ENCODE results near the gene RFT1.
A peak's percentile ranks its signal among the peaks of the same experiment; 100 is the strongest.

Gene RFT1

GRCh38 chr3:53130179-53131061 lies at the start of gene RFT1:
TSS of gene RFT1 (minus strand) at chr3:53130435. CDS start at chr3:53130400, 35 bp downstream.
- DNase-seq (ENCODE audit: low read depth), result peak; percentile 97
- no peak for TF ChIP-seq CTCF (IDR thresholded peaks at IDR 0.05; ENCODE audit: low read length, missing control alignments)
- H3K4me3 ChIP-seq (replicated peaks; ENCODE audit: low read depth, low read length), result peak within 1 kb of the TSS; percentile 79

DNA sequence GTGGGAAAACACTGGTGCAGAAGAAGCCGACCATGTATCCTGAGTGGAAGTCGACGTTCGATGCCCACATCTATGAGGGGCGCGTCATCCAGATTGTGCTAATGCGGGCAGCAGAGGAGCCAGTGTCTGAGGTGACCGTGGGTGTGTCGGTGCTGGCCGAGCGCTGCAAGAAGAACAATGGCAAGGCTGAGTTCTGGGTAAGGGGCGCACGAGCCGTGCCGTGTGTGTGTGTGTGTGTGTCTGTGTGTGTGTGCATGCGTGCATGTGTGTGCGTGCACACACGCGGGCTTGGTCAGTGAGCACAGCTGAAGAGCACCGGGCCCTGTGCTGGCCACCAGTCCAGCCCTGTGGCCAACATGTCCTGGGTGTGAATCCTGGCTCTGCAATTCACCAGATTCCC lies 49.3 kb upstream of the RFT1 start:
- no peak for TF ChIP-seq CTCF (IDR thresholded peaks at IDR 0.05; ENCODE audit: low read length, missing control alignments)
- no peak overlapping the region for H3K4me3 ChIP-seq (replicated peaks; ENCODE audit: low read depth, low read length)
- no peak for DNase-seq (ENCODE audit: low read depth)

- no peak for DNase-seq (ENCODE audit: low read depth)
- no peak overlapping the region for H3K4me3 ChIP-seq (replicated peaks; ENCODE audit: low read depth, low read length)
- no peak for TF ChIP-seq CTCF (IDR thresholded peaks at IDR 0.05; ENCODE audit: low read length, missing control alignments)
Observed at GRCh38 chr3:53178246-53178645, 48.0 kb upstream of the RFT1 start.

DNA sequence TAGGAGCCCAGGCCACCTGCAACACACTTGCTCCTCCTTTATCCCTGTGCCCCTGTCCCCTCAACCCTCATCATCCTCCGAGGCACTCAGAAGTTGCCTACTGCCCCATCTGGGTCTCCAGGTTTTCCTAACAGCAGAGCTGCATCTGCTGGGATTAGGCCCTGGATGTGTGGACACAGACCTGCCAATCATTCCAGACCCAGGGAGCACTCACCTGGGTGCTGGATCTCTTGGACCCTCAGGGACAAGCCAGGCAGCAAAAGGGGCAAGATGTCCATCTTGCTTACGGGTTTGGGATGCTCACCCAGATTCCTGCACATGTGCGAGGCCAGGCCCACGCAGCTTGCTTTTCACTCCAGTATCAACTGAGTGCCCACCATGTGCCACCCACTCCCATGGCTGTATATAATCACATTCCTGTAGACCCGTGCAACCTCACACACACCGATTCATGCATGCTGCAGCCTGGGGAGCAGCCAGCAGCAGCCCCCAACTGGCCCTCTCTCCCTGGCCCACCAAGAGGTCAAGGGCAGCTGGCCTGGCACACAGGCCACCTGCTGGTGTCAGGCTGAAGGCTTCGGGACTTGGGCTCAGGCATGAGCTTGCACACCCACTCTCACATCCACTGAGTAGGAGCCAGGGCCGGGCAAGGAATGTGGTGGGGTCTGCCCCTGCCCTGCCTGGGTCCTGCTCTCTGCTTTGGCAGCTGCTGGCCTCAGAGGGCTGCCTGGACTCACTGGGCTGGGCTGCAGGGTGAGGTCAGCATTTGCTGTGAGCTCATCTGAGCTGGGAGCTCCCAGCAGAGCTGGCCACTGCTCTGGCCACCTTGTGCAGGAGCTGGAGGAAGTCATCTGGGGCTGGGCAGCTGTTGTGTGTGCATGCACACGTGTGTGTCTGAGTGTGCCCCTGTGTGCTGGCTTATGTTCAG lies 45.6 kb upstream of the RFT1 start:
- TF ChIP-seq CTCF (IDR thresholded peaks at IDR 0.05; ENCODE audit: low read length, missing control alignments), result no peak
- no peak overlapping the region for H3K4me3 ChIP-seq (replicated peaks; ENCODE audit: low read depth, low read length)
- no peak for DNase-seq (ENCODE audit: low read depth)

- no peak overlapping the region for H3K4me3 ChIP-seq (replicated peaks; ENCODE audit: low read depth, low read length)
- DNase-seq (ENCODE audit: low read depth), result no peak
- no peak for TF ChIP-seq CTCF (IDR thresholded peaks at IDR 0.05; ENCODE audit: low read length, missing control alignments)
Observed at GRCh38 chr3:53174346-53175250, 44.4 kb upstream of the RFT1 start.

- TF ChIP-seq CTCF (IDR thresholded peaks at IDR 0.05; ENCODE audit: low read length, missing control alignments), result no peak
- no peak for DNase-seq (ENCODE audit: low read depth)
- H3K4me3 ChIP-seq (replicated peaks; ENCODE audit: low read depth, low read length), result no peak overlapping the region
Observed at GRCh38 chr3:53173107-53173506, 42.9 kb upstream of the RFT1 start.

Data from fibroblast of pulmonary artery (primary cell).